HG02885 (cell line): ENCODE data around the gene NHLRC4.
A peak's percentile ranks its signal among the peaks of the same experiment; 100 is the strongest.

ENCODE experiments used
- ATAC-seq: cut with Tn5 transposase; IDR thresholded peaks from one replicate; pipeline ENCODE4 v1.9.1; 2021; ENCODE audit warnings: mild to moderate bottlenecking; ENCODE audit not compliant: unreplicated experiment, poor library complexity

The NHLRC4 gene

GRCh38 chr16:564690-565418 lies 2.0 kb upstream of the NHLRC4 start:
- ATAC-seq = no peak

GRCh38 chr16:565419-566330 lies 1.1 kb upstream of the NHLRC4 start:
- ATAC-seq = no peak

DNA sequence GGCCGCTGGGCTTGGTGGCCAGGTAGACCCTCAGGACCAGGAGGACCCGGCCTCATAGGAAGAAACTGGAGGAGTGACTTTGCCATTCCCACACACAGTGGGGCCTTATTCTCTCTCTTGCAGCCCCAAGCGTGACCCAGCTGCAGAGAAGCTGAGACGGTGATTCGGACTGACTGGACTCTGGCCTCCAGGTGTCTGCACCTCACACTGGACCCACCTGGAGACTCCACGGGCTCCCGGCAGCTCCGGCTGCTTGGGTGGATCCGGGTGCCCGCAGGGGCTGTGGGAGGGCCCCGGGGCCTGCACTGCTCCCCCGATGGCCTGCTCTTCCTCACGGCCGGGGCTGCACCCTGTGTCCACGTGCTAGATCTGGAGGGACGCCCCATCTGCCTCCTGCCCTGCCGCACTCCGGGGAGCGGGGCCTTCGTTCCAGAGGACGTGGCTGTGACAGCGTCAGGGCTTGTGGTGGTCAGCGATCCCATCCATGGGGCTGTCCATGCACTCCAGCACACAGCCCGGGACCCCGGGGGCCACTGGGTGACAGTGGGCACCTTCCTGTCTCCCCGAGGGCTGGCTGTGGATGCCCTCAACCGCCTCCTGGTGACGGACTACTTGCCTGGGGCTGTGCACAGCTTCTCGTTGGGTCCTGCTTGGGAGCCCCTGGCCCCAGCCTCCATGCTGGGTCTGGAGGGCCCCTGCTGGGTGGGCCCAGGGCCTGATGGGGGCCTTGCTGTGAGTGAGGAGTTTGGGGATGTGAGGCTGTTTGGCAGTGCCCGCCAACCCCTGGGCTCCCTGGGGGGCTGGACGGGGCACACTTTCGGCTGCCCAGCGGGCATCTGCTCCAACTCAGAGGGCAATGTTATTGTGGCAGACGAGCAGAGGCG lies 810 bp downstream of the NHLRC4 start:
- ATAC-seq = no peak

GRCh38 chr16:568401-569258 lies 1.8 kb downstream of the NHLRC4 start:
- no peak for ATAC-seq

GRCh38 chr16:569445-570254 lies 2.8 kb downstream of the NHLRC4 start, which contains the start of gene PIGQ:
Gene PIGQ (plus strand): TSS chr16:569968. CDS start chr16:574075, 4,107 bp downstream.
- ATAC-seq = peak; percentile 63

DNA sequence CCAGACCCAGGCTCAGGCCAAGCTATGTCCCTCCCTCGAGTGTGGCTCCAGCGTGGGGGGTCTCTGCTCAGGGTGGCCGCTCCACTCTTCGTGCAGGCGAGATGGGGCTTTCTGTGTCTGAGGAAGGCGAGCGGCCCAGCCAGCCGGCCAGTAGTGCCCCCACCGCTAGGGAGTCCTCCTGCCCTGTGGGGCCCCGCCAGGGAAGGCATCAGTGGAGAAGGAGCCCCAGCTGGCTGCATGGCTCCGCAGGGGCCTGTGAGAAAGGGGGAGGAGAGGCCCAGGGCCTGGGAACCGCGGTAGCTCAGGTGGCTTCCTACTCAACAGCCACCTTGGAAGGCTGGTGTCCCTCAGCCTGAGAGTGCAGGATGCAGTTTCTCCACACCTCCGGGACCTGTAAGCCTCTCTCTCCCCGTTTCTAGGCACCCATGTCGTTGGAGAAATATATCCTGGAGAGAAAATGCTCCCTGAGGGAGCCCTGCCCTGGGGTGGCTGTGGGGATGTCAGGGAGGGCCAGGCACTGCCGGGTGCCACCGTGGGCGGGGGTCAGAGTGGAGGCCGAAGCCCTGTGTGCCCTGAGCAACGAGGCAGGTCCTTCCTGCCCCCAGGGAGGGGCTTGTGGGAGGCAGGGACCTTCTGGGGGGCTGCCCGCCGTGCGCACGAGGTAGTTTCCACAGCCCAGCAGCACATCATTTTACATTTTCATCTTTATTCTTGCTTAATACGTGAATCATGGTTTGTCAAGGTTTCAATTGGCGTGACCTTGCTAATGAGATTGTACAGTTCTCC lies 6.3 kb downstream of the NHLRC4 start:
- no peak for ATAC-seq

DNA sequence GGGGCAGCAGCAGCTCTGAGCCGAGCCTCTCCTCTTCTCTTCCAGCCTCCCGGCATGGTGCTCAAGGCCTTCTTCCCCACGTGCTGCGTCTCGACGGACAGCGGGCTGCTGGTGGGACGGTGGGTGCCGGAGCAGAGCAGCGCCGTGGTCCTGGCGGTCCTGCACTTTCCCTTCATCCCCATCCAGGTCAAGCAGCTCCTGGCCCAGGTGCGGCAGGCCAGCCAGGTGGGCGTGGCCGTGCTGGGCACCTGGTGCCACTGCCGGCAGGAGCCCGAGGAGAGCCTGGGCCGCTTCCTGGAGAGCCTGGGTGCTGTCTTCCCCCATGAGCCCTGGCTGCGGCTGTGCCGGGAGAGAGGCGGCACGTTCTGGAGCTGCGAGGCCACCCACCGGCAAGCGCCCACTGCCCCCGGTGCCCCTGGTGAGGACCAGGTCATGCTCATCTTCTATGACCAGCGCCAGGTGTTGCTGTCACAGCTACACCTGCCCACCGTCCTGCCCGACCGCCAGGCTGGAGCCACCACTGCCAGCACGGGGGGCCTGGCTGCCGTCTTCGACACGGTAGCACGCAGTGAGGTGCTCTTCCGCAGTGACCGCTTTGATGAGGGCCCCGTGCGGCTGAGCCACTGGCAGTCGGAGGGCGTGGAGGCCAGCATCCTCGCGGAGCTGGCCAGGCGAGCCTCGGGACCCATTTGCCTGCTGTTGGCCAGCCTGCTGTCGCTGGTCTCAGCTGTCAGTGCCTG lies 7.4 kb downstream of the NHLRC4 start:
- no peak for ATAC-seq

DNA sequence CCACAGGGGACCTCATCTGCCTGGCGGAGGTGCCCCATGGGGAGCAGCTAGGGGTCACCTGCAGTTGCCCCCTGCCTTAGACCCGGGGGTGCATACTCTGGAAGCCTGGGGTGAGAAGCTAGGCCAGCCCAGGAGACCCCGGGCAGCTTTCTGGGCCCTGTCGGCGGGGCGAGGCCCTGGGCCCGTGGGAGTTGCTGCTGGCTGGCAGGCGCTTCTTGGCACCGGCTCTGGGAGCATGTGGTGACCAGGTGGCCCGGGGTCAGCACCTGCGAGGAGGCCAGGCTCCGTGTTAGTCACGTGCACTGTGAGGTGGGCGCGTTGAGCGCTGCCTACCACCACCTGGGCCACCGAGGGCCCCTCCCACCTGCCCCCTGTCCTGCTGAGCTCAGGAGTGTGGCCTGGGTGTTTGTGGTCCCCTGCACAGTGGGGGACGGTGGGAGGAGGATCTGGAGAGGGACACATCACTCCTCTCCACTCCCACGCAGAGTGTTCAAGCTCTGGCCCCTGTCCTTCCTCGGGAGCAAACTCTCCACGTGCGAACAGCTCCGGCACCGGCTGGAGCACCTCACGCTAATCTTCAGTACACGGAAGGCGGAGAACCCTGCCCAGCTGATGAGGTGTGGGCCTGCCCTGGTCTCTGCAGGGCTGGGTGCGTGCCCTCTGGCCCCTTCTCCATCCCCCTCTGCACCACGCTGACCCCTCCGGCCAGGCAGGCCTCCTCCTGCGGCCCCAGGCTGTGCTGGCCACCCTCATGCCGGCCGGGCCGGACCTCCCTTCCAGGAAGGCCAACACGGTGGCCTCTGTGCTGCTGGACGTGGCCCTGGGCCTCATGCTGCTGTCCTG lies 8.8 kb downstream of the NHLRC4 start:
- ATAC-seq = no peak

DNA sequence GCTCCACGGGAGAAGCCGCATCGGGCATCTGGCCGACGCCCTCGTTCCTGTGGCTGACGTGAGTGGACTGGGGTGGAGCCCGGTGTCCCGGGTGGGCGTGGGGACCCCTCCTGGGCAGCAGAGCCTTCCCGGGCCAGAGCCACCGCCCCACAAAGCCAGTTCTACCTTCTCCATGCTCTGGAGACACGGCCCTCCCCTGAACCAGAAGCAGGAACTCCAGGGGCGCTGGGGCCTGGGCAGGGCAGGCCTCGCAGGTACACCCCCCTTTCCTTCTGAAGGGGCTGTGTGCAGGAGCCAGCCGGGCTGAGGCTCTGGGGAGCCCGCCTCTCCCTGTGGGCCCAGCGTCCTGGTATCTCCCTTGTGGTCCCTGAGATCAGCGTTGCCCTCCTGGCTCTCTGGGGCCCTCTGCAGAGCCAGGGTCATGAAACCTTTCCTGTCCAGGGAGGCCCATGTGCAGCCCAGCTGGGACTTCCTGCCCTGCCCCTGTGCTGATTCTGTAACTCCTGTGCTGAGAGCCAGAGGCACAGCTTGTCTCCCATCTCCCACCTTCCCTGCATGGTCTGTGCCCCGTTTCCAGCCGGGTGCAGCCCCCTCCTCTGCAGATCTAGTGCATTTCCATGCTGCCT lies 9.5 kb downstream of the NHLRC4 start:
- no peak for ATAC-seq

- ATAC-seq = no peak
Observed at GRCh38 chr16:576823-577201, 10.0 kb downstream of the NHLRC4 start.

DNA sequence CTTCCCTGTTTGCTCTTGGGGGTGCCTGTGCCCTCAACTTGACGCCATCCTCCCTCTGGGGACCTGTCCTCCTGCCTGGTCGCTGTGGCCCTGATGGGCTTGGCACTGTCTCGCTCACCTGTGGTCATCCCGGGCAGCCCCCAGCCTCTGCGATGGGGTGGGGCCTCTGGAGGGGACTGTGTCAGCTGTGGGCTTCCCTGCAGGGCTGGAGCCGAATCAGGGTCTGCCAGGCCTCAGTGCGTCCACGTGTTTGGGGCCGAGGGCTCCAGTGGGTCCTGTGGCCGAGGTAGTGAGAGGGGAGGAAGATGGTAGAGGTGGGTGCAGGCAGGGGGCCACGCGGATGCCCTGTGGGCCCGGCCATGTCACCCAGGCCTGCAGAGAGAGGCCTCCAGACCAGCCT lies 11.0 kb downstream of the NHLRC4 start:
- ATAC-seq = no peak

GRCh38 chr16:578232-578869 lies 11.5 kb downstream of the NHLRC4 start:
- no peak for ATAC-seq

GRCh38 chr16:578870-579405 lies 12.1 kb downstream of the NHLRC4 start:
- ATAC-seq = peak; percentile 54

- ATAC-seq = no peak
Observed at GRCh38 chr16:580141-580945, 13.5 kb downstream of the NHLRC4 start.
